ENCODE results near the gene ACAA1.
A peak's percentile ranks its signal among the peaks of the same experiment; 100 is the strongest.

The ACAA1 gene

DNA sequence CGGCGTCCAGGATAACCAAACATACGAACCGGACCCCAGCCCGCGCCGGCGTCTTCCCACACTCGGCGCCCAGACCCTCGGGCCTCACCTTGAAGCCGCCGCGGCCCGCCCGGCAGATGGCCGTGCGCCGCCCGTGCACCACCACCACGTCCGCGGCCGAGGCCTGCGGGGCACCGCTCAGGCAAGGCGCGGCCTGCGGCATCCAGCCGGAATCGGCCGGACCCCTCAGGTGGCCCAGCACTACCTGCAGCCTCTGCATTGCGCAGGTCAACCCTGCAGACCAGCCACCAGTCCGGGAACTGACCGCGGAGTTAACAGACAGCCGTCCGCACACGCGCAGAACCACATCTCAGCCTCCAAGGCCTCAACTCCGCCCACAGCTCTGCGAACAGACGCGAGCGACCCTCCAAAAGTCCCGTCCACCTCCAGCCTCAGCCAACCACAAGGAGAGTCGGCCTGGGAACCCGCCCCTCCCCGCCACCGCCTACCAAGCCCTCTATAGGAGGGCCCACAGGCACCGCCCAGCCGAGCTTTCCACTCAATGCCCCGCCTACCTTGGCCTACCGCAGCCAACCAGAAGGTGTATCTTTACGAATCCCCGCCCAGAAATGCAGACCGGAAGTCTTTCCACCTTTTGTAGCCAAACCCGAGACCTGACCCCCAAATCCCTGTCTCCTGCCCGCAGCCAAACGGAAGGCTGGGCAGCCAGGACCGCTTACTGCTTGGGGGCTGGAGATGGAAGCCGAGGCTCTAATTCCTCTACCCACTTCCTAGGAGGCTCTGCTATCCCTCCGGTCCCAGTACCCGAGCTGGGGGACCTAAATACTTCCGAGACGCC is at the start of gene ACAA1:
TSS of gene ACAA1 (minus strand) at position 351 of the 838 bp plus-strand sequence. CDS start at position 259, 92 bp downstream.
- Mint-ChIP-seq H3K4me1 (ENCODE audit: low read depth) (peaks cover 82% of the 10 kb centered on the region), H3K36me3 (ENCODE audit: low read depth) (peaks cover 76% of the 10 kb centered on the region), H3K4me3 (peak within 1 kb of the TSS; percentile 96), H3K9me3 (no peaks in the 10 kb centered on the region), H3K27ac (peak within 1 kb of the TSS; percentile 98), H3K27me3 (no peaks in the 10 kb centered on the region)
- intact Hi-C loops (cut with micrococcal nuclease) = loop anchor here (1.0 to 5.0 kb wide), 3 partner anchors 28 to 1245 kb away; partner anchors contain the start of genes OXSR1, SLC25A38 and XYLB

DNA sequence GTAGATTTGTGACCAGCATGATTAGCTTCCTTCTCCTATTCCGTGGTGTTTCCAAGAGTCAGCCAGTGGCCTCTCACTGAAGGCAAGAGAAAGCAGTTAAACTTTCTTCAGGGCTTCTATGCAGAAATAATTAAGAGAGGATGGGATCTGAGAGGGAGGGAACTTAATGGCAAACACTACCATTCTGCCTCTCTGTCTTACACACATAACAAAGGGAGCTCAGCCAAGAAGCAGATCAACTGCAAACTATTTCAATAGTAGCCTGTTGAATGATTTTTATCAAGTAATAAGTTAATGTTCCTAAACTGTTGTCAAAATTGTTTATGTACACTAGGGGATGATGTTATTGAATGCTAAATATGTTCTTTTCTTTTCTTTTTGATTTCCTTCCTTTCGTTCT is 40.3 kb upstream of the ACAA1 start:
- Mint-ChIP-seq H3K4me3 (no peak overlapping the region), H3K9me3 (no peaks in the 10 kb centered on the region), H3K27ac (no peak overlapping the region), H3K36me3 (ENCODE audit: low read depth) (peaks cover 33% of the 10 kb centered on the region), H3K4me1 (ENCODE audit: low read depth) (peaks cover 18% of the 10 kb centered on the region), H3K27me3 (no peaks in the 10 kb centered on the region)
- intact Hi-C loops (cut with micrococcal nuclease) = no loop called here

GRCh38 chr3:38173834-38174418 is 37.0 kb upstream of the ACAA1 start:
- Mint-ChIP-seq H3K27ac (no peak overlapping the region), H3K4me1 (ENCODE audit: low read depth) (peaks cover 27% of the 10 kb centered on the region), H3K36me3 (ENCODE audit: low read depth) (peaks cover 13% of the 10 kb centered on the region), H3K27me3 (no peaks in the 10 kb centered on the region), H3K4me3 (no peak overlapping the region), H3K9me3 (no peaks in the 10 kb centered on the region)
- intact Hi-C loops (cut with micrococcal nuclease) = no loop called here

GRCh38 chr3:38171622-38172021 is 34.7 kb upstream of the ACAA1 start:
- intact Hi-C loops (cut with micrococcal nuclease) = no loop called here
- Mint-ChIP-seq H3K9me3 (no peaks in the 10 kb centered on the region), H3K36me3 (ENCODE audit: low read depth) (peaks cover 11% of the 10 kb centered on the region), H3K4me3 (no peak overlapping the region), H3K27ac (no peak overlapping the region), H3K27me3 (no peaks in the 10 kb centered on the region), H3K4me1 (ENCODE audit: low read depth) (peaks cover 50% of the 10 kb centered on the region)

DNA sequence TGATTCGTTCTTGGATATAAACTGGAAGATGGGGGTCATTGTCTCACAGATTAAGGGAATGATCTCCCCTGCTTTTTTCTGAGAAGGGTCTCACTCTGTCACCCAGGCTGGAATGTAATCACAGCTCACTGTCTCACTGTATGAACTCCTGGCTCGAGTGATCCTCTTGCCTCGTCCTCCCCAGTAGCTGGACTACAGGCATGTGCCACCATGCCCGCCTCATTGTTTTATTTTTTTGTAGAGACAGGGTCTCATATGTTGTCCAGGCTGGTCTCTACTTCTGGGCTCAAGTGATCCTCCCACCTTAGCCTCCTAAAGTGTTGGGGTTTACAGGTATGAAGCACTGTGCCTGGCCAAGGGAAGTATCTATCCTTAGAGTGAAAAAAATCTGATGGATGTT is 33.8 kb upstream of the ACAA1 start:
- Mint-ChIP-seq H3K4me3 (no peak overlapping the region), H3K27ac (no peak overlapping the region), H3K4me1 (ENCODE audit: low read depth) (peaks cover 57% of the 10 kb centered on the region), H3K9me3 (no peaks in the 10 kb centered on the region), H3K27me3 (no peaks in the 10 kb centered on the region), H3K36me3 (ENCODE audit: low read depth) (peaks cover 17% of the 10 kb centered on the region)
- intact Hi-C loops (cut with micrococcal nuclease) = no loop called here

DNA sequence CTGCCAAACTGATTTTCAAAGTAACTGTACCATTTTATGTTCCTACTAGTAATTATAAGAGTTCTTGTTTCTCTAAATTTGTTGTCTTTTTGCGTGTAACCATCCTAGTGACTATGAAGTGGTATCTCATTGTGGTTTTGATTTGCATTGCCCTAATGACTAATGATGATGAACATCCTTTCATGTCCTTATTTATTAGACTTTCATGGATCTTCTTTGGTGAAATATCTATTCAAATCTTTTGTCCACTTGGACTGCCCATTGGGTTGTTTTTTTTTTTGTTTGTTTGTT is 32.0 kb upstream of the ACAA1 start:
- peaks cover 24% of the 10 kb centered on the region for H3K36me3 Mint-ChIP-seq (ENCODE audit: low read depth)
- H3K4me1 Mint-ChIP-seq (ENCODE audit: low read depth) = peaks cover 51% of the 10 kb centered on the region
- intact Hi-C loops (cut with micrococcal nuclease) = no loop called here
- no peak overlapping the region for H3K4me3 Mint-ChIP-seq
- no peak overlapping the region for H3K27ac Mint-ChIP-seq
- H3K27me3 Mint-ChIP-seq = no peaks in the 10 kb centered on the region
- no peaks in the 10 kb centered on the region for H3K9me3 Mint-ChIP-seq

DNA sequence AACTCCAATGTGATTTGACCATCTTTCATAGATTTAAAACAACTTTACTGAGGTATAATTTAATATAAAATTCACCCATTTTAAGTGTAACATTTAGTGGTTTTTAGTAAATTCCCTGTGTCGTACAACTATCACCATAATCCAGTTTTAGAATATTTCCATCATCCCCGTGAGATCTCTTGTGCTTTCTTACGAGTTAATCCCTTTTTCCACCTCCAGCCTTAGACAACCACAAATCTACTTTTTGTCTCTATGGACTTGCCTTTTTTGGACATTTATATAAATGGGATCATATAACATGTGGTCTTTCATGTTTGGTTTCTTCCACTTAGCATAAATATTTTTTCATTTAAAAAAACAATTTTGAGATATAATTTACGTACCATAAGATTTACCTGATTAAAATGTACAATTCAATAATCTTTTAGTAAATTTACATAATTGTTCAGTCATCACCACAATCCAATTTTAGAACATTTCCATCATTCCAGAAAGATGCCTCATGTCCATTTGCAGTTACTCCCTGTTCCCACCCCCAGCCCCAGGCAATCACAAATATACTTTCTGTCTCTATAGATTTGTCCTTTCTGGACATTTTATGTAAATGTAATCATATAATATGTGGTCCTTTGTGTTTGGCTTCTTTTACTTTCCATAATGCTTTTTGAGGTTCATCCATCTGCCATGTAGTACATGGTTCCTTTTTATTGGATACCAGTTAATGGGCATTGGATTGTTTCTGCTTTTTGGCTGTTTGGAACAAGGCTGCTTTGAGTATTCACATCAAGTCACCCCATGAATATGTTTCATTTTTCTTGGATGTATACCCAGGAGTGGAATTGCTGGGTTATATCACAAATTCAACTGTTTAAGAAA is 31.5 kb upstream of the ACAA1 start:
- H3K9me3 Mint-ChIP-seq = no peaks in the 10 kb centered on the region

GRCh38 chr3:38167591-38167990 is 30.7 kb upstream of the ACAA1 start:
- H3K27ac Mint-ChIP-seq = no peak overlapping the region
- H3K4me3 Mint-ChIP-seq = no peak overlapping the region
- no peaks in the 10 kb centered on the region for H3K9me3 Mint-ChIP-seq
- H3K4me1 Mint-ChIP-seq (ENCODE audit: low read depth) = peaks cover 50% of the 10 kb centered on the region
- H3K36me3 Mint-ChIP-seq (ENCODE audit: low read depth) = peaks cover 24% of the 10 kb centered on the region
- intact Hi-C loops (cut with micrococcal nuclease) = no loop called here
- no peaks in the 10 kb centered on the region for H3K27me3 Mint-ChIP-seq

More for the DNA sequence above, 31.5 kb upstream of the ACAA1 start:
- intact Hi-C loops (cut with micrococcal nuclease) = no loop called here
- H3K27me3 Mint-ChIP-seq = no peaks in the 10 kb centered on the region
- no peak overlapping the region for H3K4me3 Mint-ChIP-seq
- peaks cover 50% of the 10 kb centered on the region for H3K4me1 Mint-ChIP-seq (ENCODE audit: low read depth)
- H3K36me3 Mint-ChIP-seq (ENCODE audit: low read depth) = peaks cover 24% of the 10 kb centered on the region
- no peak overlapping the region for H3K27ac Mint-ChIP-seq

- Mint-ChIP-seq H3K4me3 (peak overlapping the region; percentile 92), H3K4me1 (ENCODE audit: low read depth) (peaks cover 50% of the 10 kb centered on the region), H3K36me3 (ENCODE audit: low read depth) (peaks cover 24% of the 10 kb centered on the region), H3K27me3 (no peaks in the 10 kb centered on the region), H3K9me3 (no peaks in the 10 kb centered on the region), H3K27ac (peak overlapping the region; percentile 96)
- intact Hi-C loops (cut with micrococcal nuclease) = loop anchor here (1.0 kb wide), 1 partner anchor 29 kb away; the partner anchor contains the start of gene ACAA1
These were observed 28.9 kb upstream of the ACAA1 start for GRCh38 chr3:38165722-38166387.

- Mint-ChIP-seq H3K36me3 (ENCODE audit: low read depth) (peaks cover 24% of the 10 kb centered on the region), H3K9me3 (no peaks in the 10 kb centered on the region), H3K27ac (peak within 1 kb of the TSS; percentile 96), H3K4me3 (peak within 1 kb of the TSS; percentile 92), H3K27me3 (no peaks in the 10 kb centered on the region), H3K4me1 (ENCODE audit: low read depth) (peaks cover 50% of the 10 kb centered on the region)
- intact Hi-C loops (cut with micrococcal nuclease) = loop anchor here (1.0 kb wide), 2 partner anchors 13 to 28 kb away; partner anchors contain the start of gene ACAA1
These were observed 28.2 kb upstream of the ACAA1 start, which contains the start of gene OXSR1 for GRCh38 chr3:38164952-38165721. OXSR1 (plus strand) TSS chr3:38165537; CDS start chr3:38165877, 340 bp downstream.

GRCh38 chr3:38164643-38164951 is 27.7 kb upstream of the ACAA1 start:
- intact Hi-C loops (cut with micrococcal nuclease) = loop anchor here (1.0 kb wide), 1 partner anchor 12 kb away; no protein-coding TSS in a partner anchor
- Mint-ChIP-seq H3K9me3 (no peaks in the 10 kb centered on the region), H3K4me1 (ENCODE audit: low read depth) (peaks cover 48% of the 10 kb centered on the region), H3K4me3 (peak overlapping the region; percentile 92), H3K27me3 (no peaks in the 10 kb centered on the region), H3K36me3 (ENCODE audit: low read depth) (peaks cover 24% of the 10 kb centered on the region), H3K27ac (peak overlapping the region; percentile 96)

- peak overlapping the region; percentile 92 for H3K4me3 Mint-ChIP-seq
- peak overlapping the region; percentile 96 for H3K27ac Mint-ChIP-seq
- H3K27me3 Mint-ChIP-seq = no peaks in the 10 kb centered on the region
- peaks cover 24% of the 10 kb centered on the region for H3K36me3 Mint-ChIP-seq (ENCODE audit: low read depth)
- no peaks in the 10 kb centered on the region for H3K9me3 Mint-ChIP-seq
- intact Hi-C loops (cut with micrococcal nuclease) = loop anchor here (1.0 kb wide), 1 partner anchor 12 kb away; no protein-coding TSS in a partner anchor
- peaks cover 43% of the 10 kb centered on the region for H3K4me1 Mint-ChIP-seq (ENCODE audit: low read depth)
These were observed 27.1 kb upstream of the ACAA1 start for GRCh38 chr3:38163841-38164642.

Measured in dendritic cell treated with granulocyte-macrophage colony-stimulating factor and Interleukin-4, amounts not matched to agents 40 ng/mL and 50 ng/mL, for 4 days (primary cell).